PFSK-1 (cell line): Measurements from ENCODE around the gene CYSTM1.

Experiments
- FOXP2 ChIP-seq: optimal IDR thresholded peaks from 2 replicates; pipeline ENCODE3; 2011; ENCODE audit warnings: borderline replicate concordance, control low read depth, inconsistent platforms; ENCODE audit not compliant: insufficient read depth; ENCODE audit errors: extremely low read length, extremely low read depth
- POLR2AphosphoS5 ChIP-seq: IDR thresholded peaks from 2 replicates; pipeline ENCODE4 v1.6.1; 2012; ENCODE audit warnings: low read depth, mild to moderate bottlenecking, control low read depth, low read length, moderate library complexity
- REST ChIP-seq, 2 experiments: IDR thresholded peaks; 2 replicates each; pipeline versions ENCODE4 v1.6.1 to v1.8.0; 2011 to 2012; ENCODE audit warnings: low read depth in 2 of 2, low read length in 2 of 2, control low read depth in 1 of 2, inconsistent platforms in 1 of 2, mild to moderate bottlenecking in 1 of 2, moderate library complexity in 1 of 2; ENCODE audit not compliant: insufficient read depth in 1 of 2
- SIN3A ChIP-seq: IDR thresholded peaks from 2 replicates; pipeline ENCODE4 v1.6.1; 2012; ENCODE audit warnings: mild to moderate bottlenecking, low read length, moderate library complexity, borderline replicate concordance; ENCODE audit not compliant: insufficient read depth
- TAF1 ChIP-seq: IDR thresholded peaks from 2 replicates; pipeline ENCODE4 v1.6.1; 2012; ENCODE audit warnings: low read length, control low read depth, borderline replicate concordance; ENCODE audit not compliant: insufficient read depth

- TF ChIP-seq POLR2AphosphoS5 (no peak), TAF1 (no peak), REST (IDR thresholded peaks at IDR 0.05; ENCODE audit: insufficient read depth in 1 of 2, low read depth in 2 of 2, low read length in 2 of 2) (no peak), SIN3A (no peak), FOXP2 (no peak)
Measured at GRCh38 chr5:140234377-140234989, 59.5 kb downstream of the CYSTM1 start.
